ENCODE results near the gene MOBP.
"Not testable (repeated sequence)": the region's sequence is repeated elsewhere in the genome, so short reads cannot be mapped to it uniquely, and the experiment has no call there.

The MOBP gene

GRCh38 chr3:39457361-39457760 is 10.1 kb upstream of the MOBP start:
- no peaks in the 10 kb centered on the region for H3K27me3 ChIP-seq (ENCODE audit: insufficient read depth, low read length)
- no peak overlapping the region for H3K27ac ChIP-seq (ENCODE audit: low read depth, low read length, poor library complexity, severe bottlenecking)
- no peaks in the 10 kb centered on the region for H3K36me3 ChIP-seq (ENCODE audit: insufficient read depth, low read length)
- H3F3A ChIP-seq (ENCODE audit: insufficient read depth, low read length): no peaks in the 10 kb centered on the region
- H3K4me3 ChIP-seq (ENCODE audit: low read depth, low read length, poor library complexity, severe bottlenecking): no peak overlapping the region
- H3K4me1 ChIP-seq (ENCODE audit: insufficient read depth, low read length, severe bottlenecking): no peaks in the 10 kb centered on the region
- no peak overlapping the region for H3K4me2 ChIP-seq (ENCODE audit: low read length)
- H2AFZ ChIP-seq (ENCODE audit: low read length): no peak overlapping the region
- H4K20me1 ChIP-seq (ENCODE audit: insufficient read depth, low read length): no peaks in the 10 kb centered on the region
- no peaks in the 10 kb centered on the region for H3K9me2 ChIP-seq (ENCODE audit: low read depth, low read length)
- no peaks in the 10 kb centered on the region for H3K9me3 ChIP-seq (ENCODE audit: low read length)
- H3K79me2 ChIP-seq (ENCODE audit: insufficient read depth, low read length): no peaks in the 10 kb centered on the region
- H3K9ac ChIP-seq (ENCODE audit: low read length): no peak overlapping the region
- TF ChIP-seq CTCF (IDR thresholded peaks at IDR 0.05; ENCODE audit: low read length) (no peak), EZH2 (IDR thresholded peaks at IDR 0.05; ENCODE audit: borderline replicate concordance, low read length) (no peak)

- not testable (repeated sequence) for H3K79me2 ChIP-seq (ENCODE audit: insufficient read depth, low read length); H3K4me1 ChIP-seq (ENCODE audit: insufficient read depth, low read length, severe bottlenecking); H3K36me3 ChIP-seq (ENCODE audit: insufficient read depth, low read length); H3K27me3 ChIP-seq (ENCODE audit: insufficient read depth, low read length); H3K27ac ChIP-seq (ENCODE audit: low read depth, low read length, poor library complexity, severe bottlenecking); H3K9ac ChIP-seq (ENCODE audit: low read length); H3F3A ChIP-seq (ENCODE audit: insufficient read depth, low read length); H3K9me2 ChIP-seq (ENCODE audit: low read depth, low read length); H3K4me2 ChIP-seq (ENCODE audit: low read length); H3K4me3 ChIP-seq (ENCODE audit: low read depth, low read length, poor library complexity, severe bottlenecking); H2AFZ ChIP-seq (ENCODE audit: low read length); H3K9me3 ChIP-seq (ENCODE audit: low read length); H4K20me1 ChIP-seq (ENCODE audit: insufficient read depth, low read length)
These were observed 8.9 kb upstream of the MOBP start for GRCh38 chr3:39458579-39458978.

GRCh38 chr3:39460677-39461076 is 6.8 kb upstream of the MOBP start:
- Histone ChIP-seq H3K4me2 (ENCODE audit: low read length) (no peak overlapping the region), H3K9ac (ENCODE audit: low read length) (no peak overlapping the region), H4K20me1 (ENCODE audit: insufficient read depth, low read length) (no peaks in the 10 kb centered on the region), H3K27me3 (ENCODE audit: insufficient read depth, low read length) (no peaks in the 10 kb centered on the region), H3K4me3 (ENCODE audit: low read depth, low read length, poor library complexity, severe bottlenecking) (no peak overlapping the region), H3K79me2 (ENCODE audit: insufficient read depth, low read length) (no peaks in the 10 kb centered on the region), H3K9me2 (ENCODE audit: low read depth, low read length) (no peaks in the 10 kb centered on the region), H3K27ac (ENCODE audit: low read depth, low read length, poor library complexity, severe bottlenecking) (no peak overlapping the region), H3F3A (ENCODE audit: insufficient read depth, low read length) (no peaks in the 10 kb centered on the region), H3K36me3 (ENCODE audit: insufficient read depth, low read length) (no peaks in the 10 kb centered on the region), H3K4me1 (ENCODE audit: insufficient read depth, low read length, severe bottlenecking) (no peaks in the 10 kb centered on the region), H3K9me3 (ENCODE audit: low read length) (no peaks in the 10 kb centered on the region), H2AFZ (ENCODE audit: low read length) (no peak overlapping the region)
- no peak for TF ChIP-seq EZH2 (IDR thresholded peaks at IDR 0.05; ENCODE audit: borderline replicate concordance, low read length)
- TF ChIP-seq CTCF (IDR thresholded peaks at IDR 0.05; ENCODE audit: low read length): no peak

GRCh38 chr3:39463269-39463668 is 4.2 kb upstream of the MOBP start:
- Histone ChIP-seq H3K9me3 (ENCODE audit: low read length) (no peaks in the 10 kb centered on the region), H3K79me2 (ENCODE audit: insufficient read depth, low read length) (no peaks in the 10 kb centered on the region), H3K27me3 (ENCODE audit: insufficient read depth, low read length) (0 out of 2 replicates have a peak, but pooled peaks cover 4% of the 10 kb centered on the region), H3K27ac (ENCODE audit: low read depth, low read length, poor library complexity, severe bottlenecking) (no peak overlapping the region), H3K9ac (ENCODE audit: low read length) (no peak overlapping the region), H3K4me2 (ENCODE audit: low read length) (no peak overlapping the region), H2AFZ (ENCODE audit: low read length) (no peak overlapping the region), H4K20me1 (ENCODE audit: insufficient read depth, low read length) (no peaks in the 10 kb centered on the region), H3K9me2 (ENCODE audit: low read depth, low read length) (no peaks in the 10 kb centered on the region), H3K4me1 (ENCODE audit: insufficient read depth, low read length, severe bottlenecking) (no peaks in the 10 kb centered on the region), H3K4me3 (ENCODE audit: low read depth, low read length, poor library complexity, severe bottlenecking) (no peak overlapping the region), H3K36me3 (ENCODE audit: insufficient read depth, low read length) (no peaks in the 10 kb centered on the region), H3F3A (ENCODE audit: insufficient read depth, low read length) (no peaks in the 10 kb centered on the region)
- TF ChIP-seq CTCF (IDR thresholded peaks at IDR 0.05; ENCODE audit: low read length) (no peak), EZH2 (IDR thresholded peaks at IDR 0.05; ENCODE audit: borderline replicate concordance, low read length) (no peak)
